HG02678 (cell line): ENCODE results near the gene RAMP3.
"Not testable (repeated sequence)": the region's sequence is repeated elsewhere in the genome, so short reads cannot be mapped to it uniquely, and the experiment has no call there.

ENCODE experiments used
- ATAC-seq: cut with Tn5 transposase; IDR thresholded peaks from one replicate; pipeline ENCODE4 v1.9.1; 2021; ENCODE audit warnings: mild to moderate bottlenecking, moderate library complexity; ENCODE audit not compliant: unreplicated experiment

The RAMP3 gene

GRCh38 chr7:45157653-45158401 is at the start of gene RAMP3:
Gene RAMP3, plus strand, starts transcription at chr7:45157791. Its CDS starts 38 bp downstream, at chr7:45157829.
- ATAC-seq: no peak

GRCh38 chr7:45108863-45109262 is 48.7 kb upstream of the RAMP3 start:
- ATAC-seq: no peak

- ATAC-seq: peak; percentile 97
These were observed 46.0 kb upstream of the RAMP3 start, which contains the start of gene TBRG4 for GRCh38 chr7:45111298-45112223. Gene TBRG4, minus strand, starts transcription at chr7:45111697. Its CDS starts 2,460 bp downstream, at chr7:45109237.

DNA sequence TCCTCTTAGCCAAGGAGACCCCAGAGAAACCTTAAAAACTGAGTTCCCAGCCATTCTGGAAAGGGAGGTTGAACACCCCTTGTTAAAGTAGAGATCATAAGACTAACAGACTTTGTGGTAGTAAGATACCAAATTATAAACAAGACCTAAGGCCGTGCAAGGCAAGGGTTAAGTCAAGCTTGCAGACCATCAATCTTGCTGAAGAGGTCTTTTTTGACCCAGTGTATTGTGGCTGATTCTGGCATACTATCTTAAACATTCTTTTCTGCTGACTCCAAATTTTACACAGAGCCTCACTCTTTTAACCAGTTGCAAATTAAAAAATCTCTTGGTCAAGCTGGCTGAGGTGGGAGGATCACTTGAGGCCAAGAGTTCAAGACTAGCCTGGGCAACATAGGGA is 44.9 kb upstream of the RAMP3 start:
- ATAC-seq: no peak

GRCh38 chr7:45114257-45114656 is 43.3 kb upstream of the RAMP3 start:
- ATAC-seq: not testable (repeated sequence)

- ATAC-seq: no peak
These were observed 42.7 kb upstream of the RAMP3 start for GRCh38 chr7:45114926-45115325.

DNA sequence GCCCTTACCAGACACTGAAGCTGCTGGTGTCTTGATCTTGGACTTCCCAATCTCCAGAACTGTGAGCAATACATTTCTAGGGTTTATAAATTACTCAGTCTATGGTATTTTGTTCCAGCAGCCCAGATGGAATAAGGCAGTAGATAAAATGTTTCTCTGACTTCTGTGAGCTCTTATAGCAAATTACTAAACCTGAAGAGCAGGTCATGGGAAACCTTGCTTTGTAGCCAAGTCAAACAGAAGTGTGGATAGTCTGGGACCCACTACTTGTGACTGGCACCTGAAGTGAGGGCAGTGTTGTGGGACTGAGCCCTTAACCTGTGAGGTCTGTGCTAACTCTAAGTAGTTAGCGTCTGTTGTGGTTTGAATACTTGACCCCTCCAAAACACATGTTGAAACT is 41.5 kb upstream of the RAMP3 start:
- no peak for ATAC-seq

GRCh38 chr7:45117582-45117981 is 40.0 kb upstream of the RAMP3 start:
- ATAC-seq: no peak

DNA sequence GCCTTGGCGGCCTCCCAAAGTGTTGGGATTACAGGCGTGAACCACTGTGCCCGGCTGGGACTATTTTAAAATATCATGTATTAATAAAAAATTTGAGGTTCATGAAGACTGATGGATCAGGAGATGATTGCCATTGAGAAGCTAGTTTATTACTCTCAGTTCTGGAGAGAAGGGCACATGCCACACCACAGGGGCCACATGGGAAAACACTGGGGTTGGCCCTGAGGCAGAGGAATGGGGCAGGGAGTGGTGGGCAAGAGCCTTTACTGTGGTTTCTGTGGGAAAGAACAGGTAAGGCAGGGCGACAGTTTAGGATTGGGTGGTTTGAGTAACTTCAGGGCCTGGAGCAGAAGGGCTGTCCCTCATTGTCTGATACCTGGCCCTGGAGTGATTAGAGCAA is 39.3 kb upstream of the RAMP3 start:
- ATAC-seq: no peak

GRCh38 chr7:45118889-45119331 is 38.7 kb upstream of the RAMP3 start:
- ATAC-seq: no peak

DNA sequence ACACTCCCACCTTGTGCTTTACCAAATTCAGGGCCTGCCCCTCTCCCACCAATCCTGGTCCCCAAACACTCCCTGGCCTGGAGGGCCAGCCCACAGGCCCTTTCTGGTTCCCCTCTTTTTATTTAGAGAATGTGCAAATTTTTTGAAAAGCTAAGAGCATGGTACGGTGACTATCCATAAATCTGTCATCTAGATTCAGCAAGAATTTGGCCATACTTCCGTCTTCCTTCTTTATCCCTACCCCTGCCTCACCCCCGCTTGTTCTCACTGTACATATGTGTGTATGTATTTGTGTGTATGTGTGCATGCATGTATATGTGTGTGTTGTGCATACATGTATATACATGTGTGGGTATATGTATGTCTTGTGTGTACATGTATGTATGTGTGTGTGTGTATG is 38.0 kb upstream of the RAMP3 start:
- no peak for ATAC-seq

- ATAC-seq: no peak
These were observed 34.4 kb upstream of the RAMP3 start for GRCh38 chr7:45122975-45123860.

GRCh38 chr7:45123913-45124710 is 33.5 kb upstream of the RAMP3 start:
- no peak for ATAC-seq

- ATAC-seq: no peak
These were observed 32.2 kb upstream of the RAMP3 start for GRCh38 chr7:45125193-45125904.

DNA sequence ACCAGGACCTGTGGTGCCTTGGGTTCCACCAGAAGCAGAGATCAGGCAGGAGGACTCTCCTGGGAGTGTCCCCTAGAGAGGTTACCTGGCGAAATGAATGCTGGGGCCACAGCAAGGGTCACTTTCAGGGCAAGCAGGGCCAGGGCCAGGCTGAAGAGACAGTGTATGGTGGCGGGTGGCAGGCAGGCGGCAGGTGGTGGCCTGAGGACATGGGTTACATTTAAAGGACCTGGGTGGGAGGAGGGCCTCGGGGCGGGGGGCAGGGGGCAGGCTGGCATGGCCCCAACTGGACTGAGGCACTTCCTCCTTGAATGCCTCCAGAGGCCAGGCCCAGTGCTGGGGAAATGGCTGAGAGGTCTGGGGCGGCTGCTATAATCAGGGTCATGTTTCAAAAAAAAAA is 31.4 kb upstream of the RAMP3 start:
- no peak for ATAC-seq

GRCh38 chr7:45126920-45127319 is 30.7 kb upstream of the RAMP3 start:
- no peak for ATAC-seq

- ATAC-seq: no peak
These were observed 28.3 kb upstream of the RAMP3 start for GRCh38 chr7:45129181-45129800.

- ATAC-seq: no peak
These were observed 27.7 kb upstream of the RAMP3 start for GRCh38 chr7:45129906-45130305.

GRCh38 chr7:45130910-45131309 is 26.7 kb upstream of the RAMP3 start:
- no peak for ATAC-seq
